ENCODE results near the gene HINT2. TPM values are rescaled to one million over a fixed set of nuclear protein-coding genes. Genes with fewer than 3 reads are reported as not detected.

HINT2 gene
- polyA plus RNA-seq, 3 donors from 2014 or later: 105 to 124 (median 122) TPM

DNA sequence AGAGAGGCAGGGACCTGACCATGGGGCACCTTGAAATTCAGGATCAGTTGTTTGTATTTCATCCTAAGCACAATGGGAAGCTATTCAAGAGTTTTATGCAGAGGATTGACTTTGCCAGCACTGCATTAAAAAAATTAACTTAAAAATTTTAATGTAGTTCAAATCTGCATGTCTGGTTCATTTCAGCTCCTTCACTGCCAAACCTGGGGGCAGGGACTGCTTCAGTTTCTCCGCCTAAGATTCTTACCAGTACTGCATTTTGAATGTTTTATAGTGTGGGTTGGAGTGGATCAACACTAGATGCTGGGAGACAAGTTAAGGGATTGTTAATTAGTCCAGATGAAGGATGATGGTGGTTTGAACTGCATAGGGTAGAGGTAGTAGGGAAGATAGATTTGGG, 45.1 kb downstream of the HINT2 start:
- Mint-ChIP-seq H3K9me3 (no peaks in the 10 kb centered on the region), H3K36me3 (no peaks in the 10 kb centered on the region), H3K27me3 (ENCODE audit: low read depth in 3 of 3) (peaks cover 0 to 2% (median 0%) of the 10 kb centered on the region in 3 donors), H3K27ac (no peak overlapping the region), H3K4me1 (no peaks in the 10 kb centered on the region), H3K4me3 (no peak overlapping the region)
- no peak for DNase-seq

DNA sequence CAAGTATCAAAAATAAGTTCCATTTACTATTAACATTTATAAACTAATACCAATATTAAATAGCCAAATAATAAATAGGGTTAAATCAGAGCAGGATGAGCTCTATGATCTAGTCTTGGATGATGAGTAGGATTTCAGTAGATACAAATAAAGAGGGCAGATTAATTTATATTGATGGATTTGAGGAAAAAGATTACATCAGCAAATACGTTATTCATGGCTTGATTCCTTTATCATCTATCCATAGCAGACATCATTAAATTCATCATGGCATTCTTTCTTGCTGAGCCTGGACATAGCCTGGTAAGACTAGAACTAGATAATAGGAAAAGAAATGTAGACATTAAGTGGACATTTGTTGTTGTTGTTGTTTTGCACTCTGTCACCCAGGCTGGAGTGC, 47.4 kb downstream of the HINT2 start:
- Mint-ChIP-seq H3K27ac (no peak overlapping the region), H3K9me3 (no peaks in the 10 kb centered on the region), H3K4me1 (peaks cover 0 to 1% of the 10 kb centered on the region in 2 donors), H3K27me3 (ENCODE audit: low read depth in 3 of 3) (no peaks in the 10 kb centered on the region), H3K4me3 (no peak overlapping the region), H3K36me3 (no peaks in the 10 kb centered on the region)
- no peak for DNase-seq

GRCh38 chr9:35766997-35767396, 47.8 kb downstream of the HINT2 start:
- H3K27me3 Mint-ChIP-seq (ENCODE audit: low read depth in 3 of 3): no peaks in the 10 kb centered on the region
- no peaks in the 10 kb centered on the region for H3K36me3 Mint-ChIP-seq
- peaks cover 0 to 1% of the 10 kb centered on the region in 2 donors for H3K4me1 Mint-ChIP-seq
- DNase-seq: no peak
- H3K9me3 Mint-ChIP-seq: no peaks in the 10 kb centered on the region
- no peak overlapping the region for H3K27ac Mint-ChIP-seq
- H3K4me3 Mint-ChIP-seq: no peak overlapping the region

DNA sequence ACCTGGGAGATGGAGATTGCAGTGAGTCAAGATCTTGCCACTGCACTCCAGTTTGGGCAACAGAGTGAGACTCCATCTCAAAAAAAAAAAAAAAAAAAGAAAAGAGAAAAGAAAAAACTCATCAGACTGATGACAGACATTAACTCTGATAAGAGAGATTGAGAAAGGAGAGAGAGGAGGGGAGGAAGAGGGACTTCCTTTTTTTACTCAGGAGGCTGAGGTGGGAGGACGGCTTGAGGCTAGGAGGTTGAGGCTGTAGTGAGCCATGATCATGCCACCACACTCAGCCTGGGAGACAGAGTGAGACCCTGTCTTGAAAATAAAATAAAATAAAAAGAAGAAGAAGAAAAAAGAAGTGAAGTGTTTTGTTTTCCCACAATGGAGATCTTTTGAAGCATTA, 51.0 kb downstream of the HINT2 start:
- Mint-ChIP-seq H3K4me3 (no peak overlapping the region), H3K4me1 (peaks cover 7 to 12% of the 10 kb centered on the region in 2 donors), H3K9me3 (no peaks in the 10 kb centered on the region), H3K27me3 (ENCODE audit: low read depth in 3 of 3) (peaks cover 0 to 2% (median 0%) of the 10 kb centered on the region in 3 donors), H3K27ac (no peak overlapping the region), H3K36me3 (no peaks in the 10 kb centered on the region)
- no peak for DNase-seq

DNA sequence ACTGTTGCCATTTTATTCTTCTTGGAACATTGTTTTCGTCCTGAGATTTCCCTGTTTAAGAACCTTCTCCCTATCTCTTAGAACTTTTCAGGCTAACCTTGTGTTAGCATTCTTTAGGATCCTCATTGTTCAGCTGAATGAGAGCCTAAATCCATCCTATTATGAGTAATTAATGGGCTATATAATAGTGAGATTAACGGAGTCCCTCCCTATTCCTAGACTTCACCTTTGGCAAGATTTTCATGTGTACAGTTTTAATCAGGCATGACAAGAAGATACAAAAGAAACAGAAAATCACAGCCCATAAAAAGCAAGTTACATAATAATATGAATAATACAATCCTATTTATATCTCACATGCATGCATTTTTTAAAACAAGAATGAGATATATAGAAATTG, 51.7 kb downstream of the HINT2 start:
- H3K9me3 Mint-ChIP-seq: no peaks in the 10 kb centered on the region
- H3K27ac Mint-ChIP-seq: no peak overlapping the region
- H3K4me1 Mint-ChIP-seq: peaks cover 12 to 19% of the 10 kb centered on the region in 2 donors

More for the DNA sequence above, 51.7 kb downstream of the HINT2 start:
- DNase-seq: no peak
- peaks cover 0 to 2% (median 0%) of the 10 kb centered on the region in 3 donors for H3K27me3 Mint-ChIP-seq (ENCODE audit: low read depth in 3 of 3)
- no peaks in the 10 kb centered on the region for H3K36me3 Mint-ChIP-seq
- H3K4me3 Mint-ChIP-seq: no peak overlapping the region

Other genes starting within 250 kb of the HINT2 start
- gene TESK1, start 209.8 kb downstream of the HINT2 start, polyA plus RNA-seq: 10 to 100 TPM in 1 of 3 donors, 1 to 10 TPM in 2; 6.5 to 23.7 (median 8.1) TPM
- gene CD72, start 196.6 kb downstream of the HINT2 start, polyA plus RNA-seq: 10 to 100 TPM in 2 of 3 donors, 1 to 10 TPM in 1; 6.2 to 18.4 (median 10.1) TPM
- 1 to 10 TPM in 1 of 3 donors, under 1 TPM in 2; 0.26 to 1.4 (median 0.49) TPM for gene SIT1, start 164.1 kb downstream of the HINT2 start, polyA plus RNA-seq
- 10 to 100 TPM in 1 of 3 donors, not detected in 2; 23.0 TPM for gene RMRP, start 157.0 kb downstream of the HINT2 start, polyA plus RNA-seq
- gene CCDC107, start 156.8 kb downstream of the HINT2 start, polyA plus RNA-seq: 100 to 1,000 TPM; 101 to 106 (median 103) TPM
- 1 to 10 TPM in 2 of 3 donors, under 1 TPM in 1; 0.92 to 1.9 (median 1.1) TPM for gene ARHGEF39, start 149.8 kb downstream of the HINT2 start, polyA plus RNA-seq
- gene CA9, start 141.1 kb downstream of the HINT2 start, polyA plus RNA-seq: not detected
- gene TPM2, start 125.1 kb downstream of the HINT2 start, polyA plus RNA-seq: under 1 TPM in 1 of 3 donors, not detected in 2; 0.28 TPM
- gene TLN1, start 82.8 kb downstream of the HINT2 start, polyA plus RNA-seq: 100 to 1,000 TPM in 1 of 3 donors, 10 to 100 TPM in 2; 21.4 to 260 (median 61.5) TPM
- 10 to 100 TPM; 47.8 to 59.3 (median 50.0) TPM for gene CREB3, start 82.4 kb downstream of the HINT2 start, polyA plus RNA-seq
- gene GBA2, start 65.8 kb downstream of the HINT2 start, polyA plus RNA-seq: 10 to 100 TPM; 20.3 to 43.3 (median 37.4) TPM
- 10 to 100 TPM in 1 of 3 donors, 1 to 10 TPM in 2; 5.4 to 10.6 (median 8.2) TPM for gene RGP1, start 65.8 kb downstream of the HINT2 start, polyA plus RNA-seq
- 1 to 10 TPM in 1 of 3 donors, not detected in 2; 1.3 TPM for gene MSMP, start 60.8 kb downstream of the HINT2 start, polyA plus RNA-seq
- gene NPR2, start 23.5 kb downstream of the HINT2 start, polyA plus RNA-seq: under 1 TPM in 1 of 3 donors, not detected in 2; 0.46 TPM
- 1 to 10 TPM in 1 of 3 donors, under 1 TPM in 1, not detected in 1; 0.43 to 2.1 TPM for gene SPAG8, start 2.8 kb downstream of the HINT2 start, polyA plus RNA-seq
- not detected for gene FAM221B, start 13.7 kb upstream of the HINT2 start, polyA plus RNA-seq
- 1 to 10 TPM; 1.1 to 2.1 (median 1.6) TPM for gene TMEM8B, start 14.2 kb upstream of the HINT2 start, polyA plus RNA-seq
- not detected for gene OR13J1, start 55.4 kb upstream of the HINT2 start, polyA plus RNA-seq
- not detected for gene HRCT1, start 91.2 kb upstream of the HINT2 start, polyA plus RNA-seq
- gene SPAAR, start 94.4 kb upstream of the HINT2 start, polyA plus RNA-seq: not detected
- gene OR2S2, start 143.1 kb upstream of the HINT2 start, polyA plus RNA-seq: not detected
- 10 to 100 TPM in 2 of 3 donors, 1 to 10 TPM in 1; 7.8 to 14.4 (median 13.8) TPM for gene RECK, start 221.9 kb upstream of the HINT2 start, polyA plus RNA-seq